ENCODE results near the gene MEST. TPM values are rescaled to one million over a fixed set of nuclear protein-coding genes. Genes with fewer than 3 reads are reported as not detected.
"Not testable (repeated sequence)": the region's sequence is repeated elsewhere in the genome, so short reads cannot be mapped to it uniquely, and the experiment has no call there.

Gene MEST
- total RNA-seq, 2 donors from 2014 or later, result 7.2 to 27.8 TPM

- Histone ChIP-seq H3K4me3 (no peak overlapping the region), H3K27me3 (no peaks in the 10 kb centered on the region), H3K9me3 (no peaks in the 10 kb centered on the region), H3K4me1 (no peaks in the 10 kb centered on the region), H3K36me3 (no peaks in the 10 kb centered on the region), H3K27ac (no peak overlapping the region)
- no peak for DNase-seq (ENCODE audit: low spot score)
- no peak for TF ChIP-seq CTCF (IDR thresholded peaks at IDR 0.05)
These were observed 8.6 kb downstream of the MEST start for GRCh38 chr7:130500463-130500862.

- Histone ChIP-seq H3K9me3 (no peaks in the 10 kb centered on the region), H3K27ac (no peak overlapping the region), H3K27me3 (no peaks in the 10 kb centered on the region), H3K4me1 (no peaks in the 10 kb centered on the region), H3K36me3 (no peaks in the 10 kb centered on the region), H3K4me3 (no peak overlapping the region)
- DNase-seq (ENCODE audit: low spot score), result no peak
- TF ChIP-seq CTCF (IDR thresholded peaks at IDR 0.05), result no peak
These were observed 9.0 kb downstream of the MEST start for GRCh38 chr7:130500910-130501309.

GRCh38 chr7:130505753-130506152 is 13.9 kb downstream of the MEST start:
- TF ChIP-seq CTCF (IDR thresholded peaks at IDR 0.05), result no peak

GRCh38 chr7:130506358-130506757 is 14.5 kb downstream of the MEST start:
- no peaks in the 10 kb centered on the region for H3K9me3 ChIP-seq
- TF ChIP-seq CTCF (IDR thresholded peaks at IDR 0.05), result no peak
- H3K27ac ChIP-seq, result no peak overlapping the region
- H3K4me1 ChIP-seq, result no peaks in the 10 kb centered on the region
- H3K27me3 ChIP-seq, result no peaks in the 10 kb centered on the region
- no peak for DNase-seq (ENCODE audit: low spot score)
- no peak overlapping the region for H3K4me3 ChIP-seq
- no peaks in the 10 kb centered on the region for H3K36me3 ChIP-seq

More at GRCh38 chr7:130505753-130506152, 13.9 kb downstream of the MEST start:
- Histone ChIP-seq H3K4me1 (no peaks in the 10 kb centered on the region), H3K4me3 (no peak overlapping the region), H3K27ac (no peak overlapping the region), H3K36me3 (no peaks in the 10 kb centered on the region), H3K9me3 (no peaks in the 10 kb centered on the region), H3K27me3 (no peaks in the 10 kb centered on the region)
- no peak for DNase-seq (ENCODE audit: low spot score)

GRCh38 chr7:130512038-130512437 is 20.2 kb downstream of the MEST start:
- DNase-seq (ENCODE audit: low spot score); H3K36me3 ChIP-seq; H3K9me3 ChIP-seq; H3K27me3 ChIP-seq; H3K27ac ChIP-seq; H3K4me1 ChIP-seq; H3K4me3 ChIP-seq: not testable (repeated sequence)

- H3K4me1 ChIP-seq, result no peaks in the 10 kb centered on the region
- no peak overlapping the region for H3K27ac ChIP-seq
- DNase-seq (ENCODE audit: low spot score), result no peak
- H3K4me3 ChIP-seq, result no peak overlapping the region
- no peaks in the 10 kb centered on the region for H3K9me3 ChIP-seq
- no peaks in the 10 kb centered on the region for H3K27me3 ChIP-seq
- H3K36me3 ChIP-seq, result no peaks in the 10 kb centered on the region
- TF ChIP-seq CTCF (IDR thresholded peaks at IDR 0.05), result no peak
These were observed 21.6 kb downstream of the MEST start for GRCh38 chr7:130513447-130513846.

Measured in right atrium auricular region (tissue), 2 donors.